ENCODE data around the gene WAC.

WAC gene

GRCh38 chr10:28587270-28587969 lies 54.5 kb downstream of the WAC start:
- TF ChIP-seq CTCF (IDR thresholded peaks at IDR 0.05; ENCODE audit: low read depth, low read length): no peak
- no peak overlapping the region for H3K4me3 ChIP-seq (replicated peaks in 1 of 2; ENCODE audit: low read depth in 2 of 2, low read length in 2 of 2)
- DNase-seq (ENCODE audit: low read depth in 2 of 2): peak; percentile 49 to 67

- H3K4me3 ChIP-seq (replicated peaks in 1 of 2; ENCODE audit: low read depth in 2 of 2, low read length in 2 of 2): no peak overlapping the region
- DNase-seq (ENCODE audit: low read depth in 2 of 2): peak; percentile 55 to 79
- TF ChIP-seq CTCF (IDR thresholded peaks at IDR 0.05; ENCODE audit: low read depth, low read length): no peak
These were observed 55.0 kb downstream of the WAC start for GRCh38 chr10:28587970-28588290.

- DNase-seq (ENCODE audit: low read depth in 2 of 2): peak; percentile 41 to 80
- no peak for TF ChIP-seq CTCF (IDR thresholded peaks at IDR 0.05; ENCODE audit: low read depth, low read length)
- H3K4me3 ChIP-seq (replicated peaks in 1 of 2; ENCODE audit: low read depth in 2 of 2, low read length in 2 of 2): no peak overlapping the region
These were observed 60.0 kb downstream of the WAC start for GRCh38 chr10:28592953-28593352.

GRCh38 chr10:28593811-28594210 lies 60.9 kb downstream of the WAC start:
- no peak for TF ChIP-seq CTCF (IDR thresholded peaks at IDR 0.05; ENCODE audit: low read depth, low read length)
- DNase-seq (ENCODE audit: low read depth in 2 of 2): no peak
- no peak overlapping the region for H3K4me3 ChIP-seq (replicated peaks in 1 of 2; ENCODE audit: low read depth in 2 of 2, low read length in 2 of 2)

GRCh38 chr10:28594406-28594805 lies 61.5 kb downstream of the WAC start:
- no peak for DNase-seq (ENCODE audit: low read depth in 2 of 2)
- H3K4me3 ChIP-seq (replicated peaks in 1 of 2; ENCODE audit: low read depth in 2 of 2, low read length in 2 of 2): no peak overlapping the region
- no peak for TF ChIP-seq CTCF (IDR thresholded peaks at IDR 0.05; ENCODE audit: low read depth, low read length)

GRCh38 chr10:28595613-28596012 lies 62.7 kb downstream of the WAC start:
- no peak for TF ChIP-seq CTCF (IDR thresholded peaks at IDR 0.05; ENCODE audit: low read depth, low read length)
- DNase-seq (ENCODE audit: low read depth in 2 of 2): peak; percentile 22 to 31

GRCh38 chr10:28600056-28600455 lies 67.1 kb downstream of the WAC start:
- no peak overlapping the region for H3K4me3 ChIP-seq (replicated peaks in 1 of 2; ENCODE audit: low read depth in 2 of 2, low read length in 2 of 2)
- no peak for TF ChIP-seq CTCF (IDR thresholded peaks at IDR 0.05; ENCODE audit: low read depth, low read length)
- no peak for DNase-seq (ENCODE audit: low read depth in 2 of 2)

More at GRCh38 chr10:28595613-28596012, 62.7 kb downstream of the WAC start:
- H3K4me3 ChIP-seq (replicated peaks in 1 of 2; ENCODE audit: low read depth in 2 of 2, low read length in 2 of 2): no peak overlapping the region

All from cardiac fibroblast (primary cell).